ENCODE data around the gene PLK3.

PLK3 gene

DNA sequence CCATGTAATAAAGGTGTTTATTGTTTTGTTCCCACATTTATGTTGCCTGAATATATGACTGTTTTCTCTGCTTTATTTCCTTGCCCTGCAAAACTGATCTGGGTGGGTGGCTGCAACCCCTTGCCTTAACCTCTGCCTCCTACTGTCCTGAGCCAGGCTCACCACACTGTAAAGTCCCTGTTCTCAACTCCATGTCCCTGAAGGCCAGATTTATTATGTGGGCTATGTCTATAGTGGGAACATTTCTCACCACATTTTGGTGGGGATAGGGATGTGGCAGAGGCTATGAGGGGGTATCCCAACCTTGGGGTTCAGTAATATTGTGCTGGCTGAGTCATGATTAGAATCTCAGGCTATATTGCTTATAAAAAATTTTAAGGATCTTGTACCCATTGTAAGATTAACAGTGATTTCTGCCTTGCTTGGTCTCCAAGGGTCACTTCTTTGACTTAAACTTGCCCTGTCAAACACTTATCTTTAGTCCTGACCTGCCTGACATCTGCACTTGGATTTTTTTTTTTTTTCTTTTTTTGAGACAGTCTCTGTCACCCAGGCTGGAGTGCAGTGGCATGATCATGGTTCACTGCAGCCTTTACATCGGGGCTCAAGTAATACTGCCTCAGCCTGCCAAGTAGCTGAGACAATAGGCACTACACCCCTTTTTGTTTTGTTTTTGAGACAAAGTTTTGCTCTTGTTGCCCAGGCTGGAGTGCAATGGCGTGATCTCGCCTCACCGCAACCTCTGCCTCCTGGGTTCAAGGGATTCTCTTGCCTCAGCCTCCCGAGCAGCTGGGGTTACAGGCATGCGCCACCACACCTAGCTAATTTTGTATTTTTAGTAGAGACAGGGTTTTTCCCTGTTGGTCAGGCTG is 21.2 kb upstream of the PLK3 start:
- Histone ChIP-seq H3K27me3 (ENCODE audit: low read depth, low read length) (no peaks in the 10 kb centered on the region), H3K4me1 (ENCODE audit: control insufficient read depth in 1 of 2, insufficient read depth in 2 of 2, low read length in 2 of 2) (peaks cover 0 to 26% of the 10 kb centered on the region in 2 donors), H3K9me3 (ENCODE audit: control insufficient read depth in 1 of 2, low read length in 2 of 2) (no peaks in the 10 kb centered on the region), H3K36me3 (ENCODE audit: control insufficient read depth in 1 of 2, insufficient read depth in 2 of 2, low read length in 2 of 2) (peaks cover 19 to 44% of the 10 kb centered on the region in 2 donors), H3K27ac (ENCODE audit: low read length) (no peak overlapping the region), H3K4me3 (ENCODE audit: low read depth in 1 of 2, low read length in 2 of 2) (no peak overlapping the region)

GRCh38 chr1:44780583-44781121 is 19.5 kb upstream of the PLK3 start:
- no peak overlapping the region for H3K27ac ChIP-seq (ENCODE audit: low read length)
- H3K36me3 ChIP-seq (ENCODE audit: control insufficient read depth in 1 of 2, insufficient read depth in 2 of 2, low read length in 2 of 2) = peaks cover 19 to 44% of the 10 kb centered on the region in 2 donors
- no peaks in the 10 kb centered on the region for H3K27me3 ChIP-seq (ENCODE audit: low read depth, low read length)
- peaks cover 7 to 33% of the 10 kb centered on the region in 2 donors for H3K4me1 ChIP-seq (ENCODE audit: control insufficient read depth in 1 of 2, insufficient read depth in 2 of 2, low read length in 2 of 2)
- H3K9me3 ChIP-seq (ENCODE audit: control insufficient read depth in 1 of 2, low read length in 2 of 2) = no peaks in the 10 kb centered on the region
- H3K4me3 ChIP-seq (ENCODE audit: low read depth in 1 of 2, low read length in 2 of 2) = no peak overlapping the region

GRCh38 chr1:44783697-44784093 is 16.5 kb upstream of the PLK3 start:
- Histone ChIP-seq H3K36me3 (ENCODE audit: control insufficient read depth in 1 of 2, insufficient read depth in 2 of 2, low read length in 2 of 2) (peaks cover 5 to 27% of the 10 kb centered on the region in 2 donors), H3K4me1 (ENCODE audit: control insufficient read depth in 1 of 2, insufficient read depth in 2 of 2, low read length in 2 of 2) (peaks cover 11 to 21% of the 10 kb centered on the region in 2 donors), H3K27me3 (ENCODE audit: low read depth, low read length) (no peaks in the 10 kb centered on the region), H3K4me3 (ENCODE audit: low read depth in 1 of 2, low read length in 2 of 2) (peak overlapping the region; percentile 9 to 55), H3K27ac (ENCODE audit: low read length) (no peak overlapping the region), H3K9me3 (ENCODE audit: control insufficient read depth in 1 of 2, low read length in 2 of 2) (no peaks in the 10 kb centered on the region)

DNA sequence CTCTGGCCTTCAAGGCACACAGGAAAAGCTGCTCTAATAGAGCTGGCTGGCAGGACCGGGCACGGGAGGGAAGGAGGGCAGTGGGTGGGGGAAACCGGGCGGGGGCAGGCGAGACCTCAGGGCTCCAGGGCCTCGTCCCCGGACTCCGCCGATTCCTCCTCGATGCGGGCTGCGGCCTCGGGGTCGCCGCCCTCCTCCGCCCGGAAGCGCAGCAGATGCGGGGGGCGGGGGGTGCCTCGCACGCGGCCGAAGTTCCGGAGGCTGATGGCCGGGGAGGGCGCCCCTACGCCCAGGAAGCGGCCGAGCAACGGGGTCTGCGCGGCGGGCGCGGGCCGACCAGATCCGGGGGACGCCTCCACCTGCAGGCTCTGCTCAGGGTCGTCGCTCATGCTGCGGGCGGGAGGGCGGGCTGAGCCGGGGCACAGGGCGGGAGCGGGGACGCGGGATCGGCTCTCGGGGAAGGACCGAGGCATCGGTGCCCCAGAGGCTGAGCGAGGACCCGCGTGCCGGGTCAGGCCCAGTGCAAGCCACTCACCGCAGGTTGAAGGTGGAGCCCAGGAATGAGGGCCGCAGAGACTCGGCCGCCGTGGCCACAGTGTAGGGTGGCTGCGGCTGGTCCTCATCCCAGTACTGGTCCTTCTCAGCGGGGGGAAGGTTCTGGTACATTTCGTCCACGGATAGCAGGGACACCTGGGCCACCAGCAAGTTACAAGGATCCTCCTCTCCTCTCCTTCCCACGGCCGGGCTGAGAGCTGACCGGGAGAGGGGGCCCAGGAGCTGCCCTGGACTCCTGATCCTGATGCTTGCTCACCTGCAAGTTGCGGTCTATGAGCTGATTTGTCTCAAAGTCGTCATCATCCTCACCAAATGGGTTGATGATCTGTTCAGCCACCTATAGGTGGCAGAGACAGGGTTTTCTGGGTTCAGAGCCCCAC is 15.8 kb upstream of the PLK3 start:
- peaks cover 11 to 21% of the 10 kb centered on the region in 2 donors for H3K4me1 ChIP-seq (ENCODE audit: control insufficient read depth in 1 of 2, insufficient read depth in 2 of 2, low read length in 2 of 2)
- H3K27me3 ChIP-seq (ENCODE audit: low read depth, low read length) = no peaks in the 10 kb centered on the region
- no peaks in the 10 kb centered on the region for H3K9me3 ChIP-seq (ENCODE audit: control insufficient read depth in 1 of 2, low read length in 2 of 2)
- no peak overlapping the region for H3K27ac ChIP-seq (ENCODE audit: low read length)
- peaks cover 0 to 20% of the 10 kb centered on the region in 2 donors for H3K36me3 ChIP-seq (ENCODE audit: control insufficient read depth in 1 of 2, insufficient read depth in 2 of 2, low read length in 2 of 2)
- H3K4me3 ChIP-seq (ENCODE audit: low read depth in 1 of 2, low read length in 2 of 2) = peak overlapping the region; percentile 52 to 55

GRCh38 chr1:44785029-44785380 is 15.2 kb upstream of the PLK3 start:
- peak overlapping the region in 1 of 2 donors; percentile 55 for H3K4me3 ChIP-seq (ENCODE audit: low read depth in 1 of 2, low read length in 2 of 2)
- H3K4me1 ChIP-seq (ENCODE audit: control insufficient read depth in 1 of 2, insufficient read depth in 2 of 2, low read length in 2 of 2) = peaks cover 11 to 21% of the 10 kb centered on the region in 2 donors
- H3K27ac ChIP-seq (ENCODE audit: low read length) = no peak overlapping the region
- no peaks in the 10 kb centered on the region for H3K27me3 ChIP-seq (ENCODE audit: low read depth, low read length)
- no peaks in the 10 kb centered on the region for H3K9me3 ChIP-seq (ENCODE audit: control insufficient read depth in 1 of 2, low read length in 2 of 2)
- H3K36me3 ChIP-seq (ENCODE audit: control insufficient read depth in 1 of 2, insufficient read depth in 2 of 2, low read length in 2 of 2) = peaks cover 0 to 15% of the 10 kb centered on the region in 2 donors

- Histone ChIP-seq H3K4me1 (ENCODE audit: control insufficient read depth in 1 of 2, insufficient read depth in 2 of 2, low read length in 2 of 2) (peaks cover 11 to 21% of the 10 kb centered on the region in 2 donors), H3K36me3 (ENCODE audit: control insufficient read depth in 1 of 2, insufficient read depth in 2 of 2, low read length in 2 of 2) (peaks cover 0 to 12% of the 10 kb centered on the region in 2 donors), H3K9me3 (ENCODE audit: control insufficient read depth in 1 of 2, low read length in 2 of 2) (no peaks in the 10 kb centered on the region), H3K27me3 (ENCODE audit: low read depth, low read length) (no peaks in the 10 kb centered on the region), H3K27ac (ENCODE audit: low read length) (no peak overlapping the region), H3K4me3 (ENCODE audit: low read depth in 1 of 2, low read length in 2 of 2) (peak overlapping the region; percentile 55 to 66)
Observed at GRCh38 chr1:44785501-44786137, 14.6 kb upstream of the PLK3 start.

GRCh38 chr1:44786138-44786840 is 13.9 kb upstream of the PLK3 start:
- Histone ChIP-seq H3K4me1 (ENCODE audit: control insufficient read depth in 1 of 2, insufficient read depth in 2 of 2, low read length in 2 of 2) (peaks cover 11 to 21% of the 10 kb centered on the region in 2 donors), H3K36me3 (ENCODE audit: control insufficient read depth in 1 of 2, insufficient read depth in 2 of 2, low read length in 2 of 2) (peaks cover 0 to 5% of the 10 kb centered on the region in 2 donors), H3K27ac (ENCODE audit: low read length) (no peak overlapping the region), H3K9me3 (ENCODE audit: control insufficient read depth in 1 of 2, low read length in 2 of 2) (no peaks in the 10 kb centered on the region), H3K4me3 (ENCODE audit: low read depth in 1 of 2, low read length in 2 of 2) (peak overlapping the region; percentile 55 to 66), H3K27me3 (ENCODE audit: low read depth, low read length) (no peaks in the 10 kb centered on the region)

GRCh38 chr1:44786841-44787426 is 13.2 kb upstream of the PLK3 start:
- H3K27ac ChIP-seq (ENCODE audit: low read length) = no peak overlapping the region
- peaks cover 11 to 21% of the 10 kb centered on the region in 2 donors for H3K4me1 ChIP-seq (ENCODE audit: control insufficient read depth in 1 of 2, insufficient read depth in 2 of 2, low read length in 2 of 2)
- H3K9me3 ChIP-seq (ENCODE audit: control insufficient read depth in 1 of 2, low read length in 2 of 2) = no peaks in the 10 kb centered on the region
- H3K4me3 ChIP-seq (ENCODE audit: low read depth in 1 of 2, low read length in 2 of 2) = peak overlapping the region; percentile 55 to 66
- no peaks in the 10 kb centered on the region for H3K36me3 ChIP-seq (ENCODE audit: control insufficient read depth in 1 of 2, insufficient read depth in 2 of 2, low read length in 2 of 2)
- no peaks in the 10 kb centered on the region for H3K27me3 ChIP-seq (ENCODE audit: low read depth, low read length)

- Histone ChIP-seq H3K27ac (ENCODE audit: low read length) (no peak overlapping the region), H3K36me3 (ENCODE audit: control insufficient read depth in 1 of 2, insufficient read depth in 2 of 2, low read length in 2 of 2) (no peaks in the 10 kb centered on the region)
Observed at GRCh38 chr1:44787506-44787905, 12.7 kb upstream of the PLK3 start.

More at GRCh38 chr1:44787506-44787905, 12.7 kb upstream of the PLK3 start:
- Histone ChIP-seq H3K4me1 (ENCODE audit: control insufficient read depth in 1 of 2, insufficient read depth in 2 of 2, low read length in 2 of 2) (peaks cover 11 to 21% of the 10 kb centered on the region in 2 donors), H3K27me3 (ENCODE audit: low read depth, low read length) (no peaks in the 10 kb centered on the region), H3K4me3 (ENCODE audit: low read depth in 1 of 2, low read length in 2 of 2) (no peak overlapping the region), H3K9me3 (ENCODE audit: control insufficient read depth in 1 of 2, low read length in 2 of 2) (no peaks in the 10 kb centered on the region)

Measured in muscle layer of duodenum (tissue), 2 donors.